Measurements from ENCODE around the gene KRTAP20-4.

DNA sequence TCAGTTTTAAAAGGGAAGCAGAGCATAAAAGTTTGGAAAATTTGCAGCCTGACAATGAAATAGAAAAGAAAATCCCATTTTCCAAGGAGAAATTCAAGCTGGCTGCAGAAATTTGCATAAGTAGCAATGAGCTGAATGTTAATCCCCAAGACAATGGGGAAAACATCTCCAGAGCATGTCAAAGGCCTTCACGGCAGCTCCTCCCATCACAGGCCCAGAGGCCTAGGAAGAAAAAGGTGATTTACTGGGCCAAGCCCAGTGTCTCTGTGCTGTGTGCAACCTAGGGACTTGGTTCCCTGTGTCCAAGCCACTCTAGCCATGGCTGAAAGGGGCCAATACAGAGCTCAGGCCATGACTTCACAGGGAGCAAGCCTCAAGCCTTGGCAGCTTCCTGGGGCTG, 48.3 kb downstream of the KRTAP20-4 start:
- TF ChIP-seq, protein P1, sequence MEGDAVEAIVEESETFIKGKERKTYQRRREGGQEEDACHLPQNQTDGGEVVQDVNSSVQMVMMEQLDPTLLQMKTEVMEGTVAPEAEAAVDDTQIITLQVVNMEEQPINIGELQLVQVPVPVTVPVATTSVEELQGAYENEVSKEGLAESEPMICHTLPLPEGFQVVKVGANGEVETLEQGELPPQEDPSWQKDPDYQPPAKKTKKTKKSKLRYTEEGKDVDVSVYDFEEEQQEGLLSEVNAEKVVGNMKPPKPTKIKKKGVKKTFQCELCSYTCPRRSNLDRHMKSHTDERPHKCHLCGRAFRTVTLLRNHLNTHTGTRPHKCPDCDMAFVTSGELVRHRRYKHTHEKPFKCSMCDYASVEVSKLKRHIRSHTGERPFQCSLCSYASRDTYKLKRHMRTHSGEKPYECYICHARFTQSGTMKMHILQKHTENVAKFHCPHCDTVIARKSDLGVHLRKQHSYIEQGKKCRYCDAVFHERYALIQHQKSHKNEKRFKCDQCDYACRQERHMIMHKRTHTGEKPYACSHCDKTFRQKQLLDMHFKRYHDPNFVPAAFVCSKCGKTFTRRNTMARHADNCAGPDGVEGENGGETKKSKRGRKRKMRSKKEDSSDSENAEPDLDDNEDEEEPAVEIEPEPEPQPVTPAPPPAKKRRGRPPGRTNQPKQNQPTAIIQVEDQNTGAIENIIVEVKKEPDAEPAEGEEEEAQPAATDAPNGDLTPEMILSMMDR (IDR thresholded peaks at IDR 0.05; ENCODE audit: low read length), result no peak
- TF ChIP-seq EZH2phosphoT487 (IDR thresholded peaks at IDR 0.05; ENCODE audit: low read length), result no peak
- no peak for TF ChIP-seq EZH2 (optimal IDR thresholded peaks at IDR 0.05; ENCODE audit: low read depth, low read length)

Data from MM.1S (cell line).